GM18502 (cell line): ENCODE data around the gene CELA2B.
"Not testable (repeated sequence)": the region's sequence is repeated elsewhere in the genome, so short reads cannot be mapped to it uniquely, and the experiment has no call there.

Experiments used
- ATAC-seq: cut with Tn5 transposase; IDR thresholded peaks from one replicate; pipeline ENCODE4 v1.9.1; 2021; ENCODE audit warnings: mild to moderate bottlenecking; ENCODE audit not compliant: unreplicated experiment, poor library complexity

Gene CELA2B

GRCh38 chr1:15465674-15466073, 10.2 kb upstream of the CELA2B start:
- no peak for ATAC-seq

- ATAC-seq: not testable (repeated sequence)
Observed at GRCh38 chr1:15466955-15467625, 8.8 kb upstream of the CELA2B start.

DNA sequence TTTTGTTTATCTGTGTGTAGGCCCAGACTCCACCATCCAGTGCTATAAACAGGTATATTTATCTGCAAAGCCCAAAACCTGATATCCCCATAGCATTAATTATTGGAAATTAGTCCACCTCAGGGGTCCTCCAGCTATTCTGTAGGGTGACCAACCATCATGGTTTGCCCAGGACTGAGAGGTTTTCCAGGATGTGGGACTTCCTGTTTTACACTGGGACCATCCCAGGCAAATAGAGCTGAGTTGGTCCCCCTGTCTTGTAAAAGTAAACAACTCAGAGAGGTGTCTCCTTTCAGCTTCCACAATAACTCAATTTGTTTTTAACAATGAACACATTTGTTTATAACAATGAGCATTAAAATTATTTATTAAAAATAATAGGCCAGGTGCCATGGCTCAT, 7.8 kb upstream of the CELA2B start:
- no peak for ATAC-seq

GRCh38 chr1:15469361-15469760, 6.5 kb upstream of the CELA2B start:
- ATAC-seq: no peak

DNA sequence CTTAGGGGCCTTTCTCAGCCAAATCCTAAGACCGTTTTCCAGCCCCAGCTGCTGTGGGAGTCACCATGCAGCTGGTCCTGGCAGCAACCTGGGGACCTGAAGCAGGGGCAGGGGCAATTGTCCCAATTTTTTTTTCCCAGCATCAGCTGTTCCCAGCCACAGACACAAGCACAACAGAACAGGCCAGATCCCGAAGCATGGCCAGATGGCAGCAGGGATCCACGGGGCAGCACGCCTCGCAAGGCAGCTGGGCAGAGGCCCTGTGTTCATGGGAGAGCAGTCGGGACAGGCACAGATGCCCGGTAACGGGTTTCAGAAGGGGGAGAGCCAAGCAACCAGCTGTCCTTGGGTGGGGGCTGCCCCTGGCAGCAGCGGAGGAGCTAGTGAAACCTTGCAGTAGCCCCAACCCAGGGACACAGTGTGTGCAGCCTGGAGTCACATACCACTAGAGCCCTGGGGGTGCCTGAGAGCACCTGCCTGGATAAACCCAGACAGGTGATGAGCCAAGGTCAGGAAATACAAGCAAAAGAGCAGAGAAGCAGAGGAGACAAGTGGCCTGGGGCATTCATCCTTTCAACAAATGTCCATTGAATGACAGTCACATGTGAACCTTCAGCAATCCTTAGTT, 6.0 kb upstream of the CELA2B start:
- ATAC-seq: not testable (repeated sequence)

DNA sequence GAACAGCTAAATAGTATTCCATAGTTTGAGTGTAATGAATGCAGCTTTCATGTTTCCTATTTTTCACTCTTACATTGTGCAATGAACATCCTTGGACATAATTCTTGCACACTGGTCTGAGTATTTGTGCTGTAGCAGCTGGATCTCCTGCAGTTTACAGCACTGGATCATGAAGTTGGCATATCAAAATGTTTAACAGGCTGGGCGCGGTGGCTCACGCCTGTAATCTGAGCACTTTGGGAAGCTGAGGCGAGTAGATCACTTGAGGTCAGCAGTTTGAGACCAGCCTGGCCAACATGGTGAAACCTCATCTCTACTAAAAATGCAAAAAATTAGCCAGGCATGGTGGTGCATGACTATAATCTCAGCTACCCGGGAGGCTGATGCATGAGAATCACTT, 4.8 kb upstream of the CELA2B start:
- ATAC-seq: not testable (repeated sequence)

- not testable (repeated sequence) for ATAC-seq
Observed at GRCh38 chr1:15471723-15472122, 4.2 kb upstream of the CELA2B start.

DNA sequence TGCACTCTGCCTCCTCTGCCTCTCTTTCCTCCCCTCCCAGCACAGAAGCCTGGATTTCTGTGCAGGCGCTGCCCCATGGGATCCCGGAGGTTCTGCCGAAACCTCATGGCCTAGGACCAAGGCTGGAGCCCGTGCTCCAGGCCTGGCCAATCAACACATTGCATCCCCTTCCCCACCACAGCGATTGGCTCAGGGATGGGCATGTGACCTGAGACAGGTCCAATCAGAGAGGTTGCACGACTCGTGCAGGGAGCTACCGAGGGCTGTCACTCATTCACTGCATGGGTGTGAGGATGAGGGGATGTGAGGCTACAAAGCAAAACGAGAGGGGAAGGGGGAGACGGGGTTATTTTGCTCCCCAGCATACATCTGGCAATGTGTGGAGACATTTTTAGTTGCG, 3.3 kb upstream of the CELA2B start:
- no peak for ATAC-seq

DNA sequence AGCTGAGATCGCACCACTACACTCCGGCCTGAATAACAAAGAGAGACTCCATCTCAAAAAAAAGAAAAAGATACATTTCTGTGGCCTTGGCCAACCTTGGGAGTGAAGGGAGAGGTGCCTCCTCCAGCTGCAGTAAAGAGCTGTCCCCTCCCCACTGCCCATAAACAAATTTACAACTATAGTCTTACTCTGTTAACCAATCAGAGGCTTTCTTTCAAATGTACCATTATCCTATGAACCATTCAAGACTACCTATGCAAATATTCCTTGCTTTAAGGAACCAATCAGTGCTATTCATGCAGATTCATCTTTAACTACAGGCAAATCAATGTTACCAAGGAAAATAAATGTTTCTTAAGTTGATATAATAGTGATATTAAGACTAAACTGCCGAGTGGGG, 1.0 kb downstream of the CELA2B start:
- ATAC-seq: no peak

- ATAC-seq: no peak
Observed at GRCh38 chr1:15477646-15478212, 1.8 kb downstream of the CELA2B start.

DNA sequence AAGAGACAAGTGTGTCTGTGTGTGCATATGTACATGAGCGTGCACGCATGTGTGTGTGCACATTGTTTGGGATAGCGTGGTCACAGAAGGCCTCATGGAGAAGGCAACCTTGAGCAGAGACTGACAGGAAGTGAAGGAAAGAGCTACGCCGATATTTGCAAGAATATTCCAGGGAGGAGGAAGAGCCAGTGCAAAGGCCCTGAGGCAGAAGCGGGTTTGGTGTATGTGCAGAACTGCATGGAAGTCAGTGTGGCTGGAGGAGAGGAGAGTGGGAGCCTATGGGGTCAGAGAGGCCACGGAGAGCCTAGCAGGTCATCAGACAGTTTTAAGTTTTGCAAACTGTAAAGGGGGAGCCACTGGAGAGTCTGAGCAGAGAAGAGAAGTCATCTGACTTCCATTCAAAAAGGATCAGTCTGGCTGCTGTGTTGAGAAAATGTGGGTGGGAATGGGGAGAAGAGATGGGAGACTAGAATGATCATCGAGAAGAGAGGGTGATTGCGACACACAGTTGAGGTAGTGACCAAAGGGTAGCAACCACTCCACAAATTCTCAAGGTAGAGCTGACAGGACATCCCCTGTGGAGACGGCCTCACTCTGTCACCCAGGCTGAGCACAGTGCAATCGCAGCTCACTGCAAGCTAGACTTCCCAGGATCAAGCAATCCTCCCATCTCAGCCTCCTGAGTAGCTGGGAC, 3.9 kb downstream of the CELA2B start:
- no peak for ATAC-seq

DNA sequence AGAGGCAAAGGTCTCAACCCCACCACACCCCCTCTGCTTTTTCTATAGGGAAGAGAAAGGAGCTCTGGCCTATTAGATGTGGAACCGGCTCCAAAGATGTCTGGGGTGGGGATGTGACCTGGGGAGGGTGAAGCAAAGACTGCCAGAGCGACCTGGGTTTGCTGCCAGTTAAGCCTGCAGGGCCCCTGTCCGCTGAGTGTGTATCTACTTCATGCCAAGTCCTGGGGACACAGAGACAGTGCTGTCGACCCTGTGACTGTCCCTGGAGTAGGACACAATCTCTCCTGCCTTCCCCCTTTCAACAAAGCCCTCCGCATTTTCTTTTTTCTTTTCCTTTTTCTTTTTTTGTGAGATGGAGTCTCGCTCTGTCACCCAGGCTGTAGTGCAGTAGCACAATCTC, 6.6 kb downstream of the CELA2B start:
- not testable (repeated sequence) for ATAC-seq

DNA sequence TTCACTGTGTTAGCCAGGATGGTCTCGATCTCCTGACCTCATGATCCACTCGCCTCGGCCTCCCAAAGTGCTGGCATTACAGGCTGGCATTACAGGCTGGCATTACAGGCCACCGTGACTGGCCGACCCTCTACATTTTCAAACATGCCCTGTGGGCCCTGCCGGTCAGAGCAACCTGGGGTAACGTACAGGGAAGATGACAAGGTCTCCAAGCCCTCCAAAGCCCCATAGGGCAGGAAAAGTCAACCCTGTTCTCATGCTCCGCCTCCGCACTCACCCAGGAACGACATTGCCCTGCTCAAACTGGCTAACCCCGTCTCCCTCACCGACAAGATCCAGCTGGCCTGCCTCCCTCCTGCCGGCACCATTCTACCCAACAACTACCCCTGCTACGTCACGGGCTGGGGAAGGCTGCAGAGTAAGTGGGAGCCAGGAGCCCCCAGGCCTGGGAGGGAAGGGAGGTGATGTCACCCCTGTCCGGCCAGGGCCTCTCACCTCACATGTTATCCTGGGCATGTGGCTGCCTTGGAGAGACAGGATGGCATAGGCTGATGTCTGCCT, 7.2 kb downstream of the CELA2B start:
- not testable (repeated sequence) for ATAC-seq

GRCh38 chr1:15483971-15484370, 8.1 kb downstream of the CELA2B start:
- no peak for ATAC-seq

- not testable (repeated sequence) for ATAC-seq
Observed at GRCh38 chr1:15484443-15484842, 8.5 kb downstream of the CELA2B start.

DNA sequence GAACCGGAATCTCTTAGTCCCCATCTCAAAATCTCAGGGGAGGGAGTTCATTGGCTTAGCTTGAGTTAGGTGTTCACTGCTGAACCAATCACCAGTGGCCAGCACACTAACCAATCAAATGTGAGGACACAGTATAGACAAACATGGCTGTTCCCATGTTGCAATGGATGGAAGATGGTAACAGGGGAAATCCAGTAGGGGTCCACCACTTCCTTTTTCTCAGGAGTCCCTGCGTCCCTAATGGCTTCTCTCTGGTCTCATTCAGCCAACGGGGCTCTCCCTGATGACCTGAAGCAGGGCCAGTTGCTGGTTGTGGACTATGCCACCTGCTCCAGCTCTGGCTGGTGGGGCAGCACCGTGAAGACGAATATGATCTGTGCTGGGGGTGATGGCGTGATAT, 9.7 kb downstream of the CELA2B start:
- ATAC-seq: no peak

DNA sequence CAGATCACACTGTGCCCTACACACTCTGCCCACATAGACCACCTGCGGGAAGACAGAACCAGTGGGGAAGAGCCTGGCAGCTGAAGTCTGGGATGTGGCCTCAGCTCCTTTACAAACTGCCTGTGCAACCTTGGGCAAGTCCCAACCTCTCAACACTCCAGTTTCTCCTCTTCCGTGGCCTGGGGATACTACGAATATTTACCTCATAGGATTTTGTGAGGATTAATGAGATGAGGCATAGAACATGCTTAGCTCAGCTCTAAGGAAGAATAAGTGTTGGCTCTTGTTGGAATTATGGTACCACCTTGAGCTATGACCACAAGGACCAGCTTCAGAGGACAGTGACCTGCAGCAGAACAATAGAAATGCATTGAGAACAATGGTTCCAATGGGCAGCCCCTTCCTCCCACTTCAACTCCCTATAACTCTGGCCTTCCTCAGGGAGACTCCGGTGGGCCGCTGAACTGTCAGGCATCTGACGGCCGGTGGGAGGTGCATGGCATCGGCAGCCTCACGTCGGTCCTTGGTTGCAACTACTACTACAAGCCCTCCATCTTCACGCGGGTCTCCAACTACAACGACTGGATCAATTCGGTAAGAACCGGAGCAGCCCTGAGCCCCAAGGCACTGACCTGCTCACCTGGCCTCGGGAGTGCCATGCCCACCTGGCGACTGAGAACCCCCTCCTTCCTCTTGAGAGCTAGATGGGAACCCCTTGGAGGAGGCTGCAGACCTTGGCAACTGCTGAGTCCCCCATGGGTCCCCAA, 11.1 kb downstream of the CELA2B start:
- ATAC-seq: not testable (repeated sequence)

- no peak for ATAC-seq
Observed at GRCh38 chr1:15488371-15488770, 12.5 kb downstream of the CELA2B start.

DNA sequence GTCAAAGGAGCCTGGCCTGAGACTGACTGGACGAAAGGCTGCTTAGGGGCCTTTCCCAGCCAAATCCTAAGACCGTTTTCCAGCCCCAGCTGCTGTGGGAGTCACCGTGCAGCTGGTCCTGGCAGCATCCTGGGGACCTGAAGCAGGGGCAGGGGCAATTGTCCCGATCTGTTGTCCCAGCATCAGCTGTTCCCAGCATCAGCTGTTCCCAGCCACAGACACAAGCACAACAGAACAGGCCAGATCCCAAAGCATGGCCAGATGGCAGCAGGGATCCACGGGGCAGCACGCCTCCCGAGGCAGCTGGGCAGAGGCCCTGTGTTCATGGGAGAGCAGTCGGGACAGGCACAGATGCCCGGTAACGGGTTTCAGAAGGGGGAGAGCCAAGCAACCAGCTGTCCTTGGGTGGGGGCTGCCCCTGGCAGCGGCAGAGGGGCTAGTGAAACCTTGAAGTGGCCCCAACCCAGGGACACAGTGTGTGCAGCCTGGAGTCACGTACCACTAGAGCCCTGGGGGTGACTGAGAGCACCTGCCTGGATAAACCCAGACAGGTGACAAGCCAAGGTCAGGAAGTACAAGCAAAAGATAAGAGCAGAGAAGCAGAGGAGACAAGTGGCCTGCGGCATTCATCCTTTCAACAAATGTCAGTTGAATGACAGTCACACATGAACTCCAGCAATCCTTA, 13.3 kb downstream of the CELA2B start:
- ATAC-seq: no peak

GRCh38 chr1:15491010-15491409, 15.1 kb downstream of the CELA2B start:
- not testable (repeated sequence) for ATAC-seq
